ENCODE results near the gene MPDZ.

MPDZ gene

DNA sequence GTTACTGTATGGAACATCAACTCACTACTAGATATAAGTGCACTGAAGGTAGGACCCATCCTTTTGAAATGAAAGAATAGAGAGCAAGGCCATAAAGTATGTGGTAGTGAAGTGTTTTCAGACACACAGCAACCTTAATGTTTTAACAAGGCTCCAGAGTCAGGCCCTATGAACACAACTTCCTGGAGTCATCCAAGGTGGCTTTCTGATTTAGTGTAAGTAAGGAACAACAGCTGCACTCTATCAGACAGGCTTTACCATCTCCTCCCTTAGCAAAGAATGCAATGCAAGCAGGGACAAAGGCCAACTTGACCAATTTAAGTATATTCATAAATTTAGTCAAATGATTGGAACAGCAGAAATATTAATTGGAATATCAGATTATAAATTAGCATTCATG lies 90.1 kb downstream of the MPDZ start:
- TF ChIP-seq EZH2 (IDR thresholded peaks at IDR 0.05; ENCODE audit: borderline replicate concordance, low read length) (no peak), CTCF (IDR thresholded peaks at IDR 0.05; ENCODE audit: low read length) (no peak)
- H3F3A ChIP-seq (ENCODE audit: insufficient read depth, low read length) = no peaks in the 10 kb centered on the region
- H4K20me1 ChIP-seq (ENCODE audit: insufficient read depth, low read length) = no peaks in the 10 kb centered on the region
- no peaks in the 10 kb centered on the region for H3K9me3 ChIP-seq (ENCODE audit: low read length)
- H3K4me2 ChIP-seq (ENCODE audit: low read length) = no peak overlapping the region
- no peak overlapping the region for H3K27ac ChIP-seq (ENCODE audit: low read depth, low read length, poor library complexity, severe bottlenecking)
- H3K79me2 ChIP-seq (ENCODE audit: insufficient read depth, low read length) = no peaks in the 10 kb centered on the region
- no peak overlapping the region for H3K9ac ChIP-seq (ENCODE audit: low read length)
- no peak overlapping the region for H2AFZ ChIP-seq (ENCODE audit: low read length)
- H3K4me3 ChIP-seq (ENCODE audit: low read depth, low read length, poor library complexity, severe bottlenecking) = no peak overlapping the region
- H3K9me2 ChIP-seq (ENCODE audit: low read depth, low read length) = no peaks in the 10 kb centered on the region
- H3K36me3 ChIP-seq (ENCODE audit: insufficient read depth, low read length) = no peaks in the 10 kb centered on the region
- H3K27me3 ChIP-seq (ENCODE audit: insufficient read depth, low read length) = no peaks in the 10 kb centered on the region
- no peaks in the 10 kb centered on the region for H3K4me1 ChIP-seq (ENCODE audit: insufficient read depth, low read length, severe bottlenecking)

DNA sequence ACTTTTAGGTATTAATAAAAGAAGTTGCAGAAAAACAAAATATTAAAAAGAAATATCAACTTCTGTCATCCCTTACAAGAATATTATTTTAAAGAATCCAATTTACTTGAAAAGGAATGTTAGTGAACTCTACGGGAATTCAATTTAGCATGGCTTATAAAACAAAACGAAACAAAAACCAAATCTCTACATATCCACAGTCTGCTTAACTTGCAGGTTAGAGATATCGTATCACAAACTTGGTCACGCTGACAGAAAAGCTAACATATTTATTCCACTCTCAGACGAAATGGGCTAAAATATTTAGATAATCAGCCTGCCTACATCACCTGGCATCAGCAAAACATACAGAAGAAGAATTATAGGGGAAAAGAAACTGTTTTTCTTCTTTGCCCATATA lies 92.7 kb downstream of the MPDZ start:
- no peak overlapping the region for H3K4me2 ChIP-seq (ENCODE audit: low read length)
- no peaks in the 10 kb centered on the region for H3K27me3 ChIP-seq (ENCODE audit: insufficient read depth, low read length)
- H3K36me3 ChIP-seq (ENCODE audit: insufficient read depth, low read length) = no peaks in the 10 kb centered on the region
- TF ChIP-seq CTCF (IDR thresholded peaks at IDR 0.05; ENCODE audit: low read length) (no peak), EZH2 (IDR thresholded peaks at IDR 0.05; ENCODE audit: borderline replicate concordance, low read length) (no peak)
- H4K20me1 ChIP-seq (ENCODE audit: insufficient read depth, low read length) = no peaks in the 10 kb centered on the region
- no peak overlapping the region for H3K4me3 ChIP-seq (ENCODE audit: low read depth, low read length, poor library complexity, severe bottlenecking)
- H3K4me1 ChIP-seq (ENCODE audit: insufficient read depth, low read length, severe bottlenecking) = no peaks in the 10 kb centered on the region
- no peak overlapping the region for H3K27ac ChIP-seq (ENCODE audit: low read depth, low read length, poor library complexity, severe bottlenecking)
- H2AFZ ChIP-seq (ENCODE audit: low read length) = no peak overlapping the region
- H3K9me2 ChIP-seq (ENCODE audit: low read depth, low read length) = no peaks in the 10 kb centered on the region
- no peak overlapping the region for H3K9ac ChIP-seq (ENCODE audit: low read length)
- H3K79me2 ChIP-seq (ENCODE audit: insufficient read depth, low read length) = no peaks in the 10 kb centered on the region
- H3F3A ChIP-seq (ENCODE audit: insufficient read depth, low read length) = no peaks in the 10 kb centered on the region
- H3K9me3 ChIP-seq (ENCODE audit: low read length) = no peaks in the 10 kb centered on the region

- Histone ChIP-seq H3K27me3 (ENCODE audit: insufficient read depth, low read length) (no peaks in the 10 kb centered on the region), H3K4me1 (ENCODE audit: insufficient read depth, low read length, severe bottlenecking) (no peaks in the 10 kb centered on the region), H3K9ac (ENCODE audit: low read length) (no peak overlapping the region), H3K9me3 (ENCODE audit: low read length) (no peaks in the 10 kb centered on the region), H3F3A (ENCODE audit: insufficient read depth, low read length) (no peaks in the 10 kb centered on the region), H3K79me2 (ENCODE audit: insufficient read depth, low read length) (no peaks in the 10 kb centered on the region), H3K27ac (ENCODE audit: low read depth, low read length, poor library complexity, severe bottlenecking) (no peak overlapping the region), H3K4me2 (ENCODE audit: low read length) (no peak overlapping the region), H3K9me2 (ENCODE audit: low read depth, low read length) (no peaks in the 10 kb centered on the region), H3K36me3 (ENCODE audit: insufficient read depth, low read length) (no peaks in the 10 kb centered on the region), H3K4me3 (ENCODE audit: low read depth, low read length, poor library complexity, severe bottlenecking) (no peak overlapping the region), H4K20me1 (ENCODE audit: insufficient read depth, low read length) (no peaks in the 10 kb centered on the region), H2AFZ (ENCODE audit: low read length) (no peak overlapping the region)
- TF ChIP-seq EZH2 (IDR thresholded peaks at IDR 0.05; ENCODE audit: borderline replicate concordance, low read length) = no peak
- TF ChIP-seq CTCF (IDR thresholded peaks at IDR 0.05; ENCODE audit: low read length) = no peak
Measured at GRCh38 chr9:13186091-13186490, 93.4 kb downstream of the MPDZ start.

All from OCI-LY1 (cell line).